GM18526 (cell line): ENCODE results near the gene CALML5.

Source experiments
- POLR2A ChIP-seq: IDR thresholded peaks from 3 replicates; pipeline ENCODE4 v1.6.1; 2011; ENCODE audit not compliant: insufficient read length; ENCODE audit errors: extremely low read depth

The CALML5 gene

DNA sequence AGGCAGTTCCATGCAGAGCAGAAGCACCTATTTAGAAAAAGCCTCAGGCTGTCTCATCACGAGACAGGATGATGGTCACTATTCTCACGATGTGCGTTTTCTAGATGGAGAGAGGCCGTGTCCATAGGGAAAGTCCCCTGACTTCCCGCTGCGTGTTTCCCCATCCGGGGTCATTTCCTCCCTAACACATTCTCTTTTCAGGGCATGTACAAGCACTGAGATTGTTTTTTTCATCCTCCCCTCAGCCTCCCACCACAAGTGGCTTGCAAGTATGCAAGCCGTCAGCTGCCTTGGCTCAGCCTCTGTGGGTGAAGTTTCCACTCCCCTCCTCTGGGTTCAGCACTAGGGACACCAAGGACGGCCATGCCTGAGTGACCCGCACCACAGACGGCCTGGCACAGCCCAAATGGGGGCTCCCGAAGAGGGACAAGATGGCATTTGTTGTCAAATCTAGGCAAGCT is 2.7 kb upstream of the CALML5 start:
- TF ChIP-seq POLR2A: no peak

- no peak for TF ChIP-seq POLR2A
Observed at GRCh38 chr10:5500910-5501309, 1.5 kb upstream of the CALML5 start.

DNA sequence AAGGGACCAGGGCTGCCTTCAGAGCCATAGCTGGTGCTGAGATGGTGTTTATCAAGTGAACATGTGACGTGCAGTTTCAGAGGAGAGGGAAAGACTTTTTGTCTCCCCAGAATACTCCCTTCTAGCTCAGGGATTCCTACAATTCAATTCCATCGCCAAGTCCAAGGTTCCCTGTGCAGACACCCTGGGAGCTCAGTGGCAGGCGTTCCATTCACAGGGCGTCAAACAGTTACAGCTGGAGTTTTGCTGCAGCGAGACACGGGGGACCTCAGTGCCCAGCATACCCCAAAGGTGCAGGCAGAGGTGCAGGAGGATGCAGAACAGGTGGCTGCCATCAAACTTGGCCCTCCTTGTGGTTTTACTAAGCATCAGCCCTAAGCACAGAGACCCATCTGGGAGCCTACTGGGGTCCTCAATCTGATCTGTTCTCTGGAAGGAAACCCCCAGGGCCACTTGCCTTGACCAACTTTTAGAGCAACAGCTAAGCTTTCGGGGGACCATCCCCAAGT is 846 bp upstream of the CALML5 start:
- TF ChIP-seq POLR2A: no peak

GRCh38 chr10:5498791-5499492 is 428 bp downstream of the CALML5 start:
- no peak for TF ChIP-seq POLR2A

DNA sequence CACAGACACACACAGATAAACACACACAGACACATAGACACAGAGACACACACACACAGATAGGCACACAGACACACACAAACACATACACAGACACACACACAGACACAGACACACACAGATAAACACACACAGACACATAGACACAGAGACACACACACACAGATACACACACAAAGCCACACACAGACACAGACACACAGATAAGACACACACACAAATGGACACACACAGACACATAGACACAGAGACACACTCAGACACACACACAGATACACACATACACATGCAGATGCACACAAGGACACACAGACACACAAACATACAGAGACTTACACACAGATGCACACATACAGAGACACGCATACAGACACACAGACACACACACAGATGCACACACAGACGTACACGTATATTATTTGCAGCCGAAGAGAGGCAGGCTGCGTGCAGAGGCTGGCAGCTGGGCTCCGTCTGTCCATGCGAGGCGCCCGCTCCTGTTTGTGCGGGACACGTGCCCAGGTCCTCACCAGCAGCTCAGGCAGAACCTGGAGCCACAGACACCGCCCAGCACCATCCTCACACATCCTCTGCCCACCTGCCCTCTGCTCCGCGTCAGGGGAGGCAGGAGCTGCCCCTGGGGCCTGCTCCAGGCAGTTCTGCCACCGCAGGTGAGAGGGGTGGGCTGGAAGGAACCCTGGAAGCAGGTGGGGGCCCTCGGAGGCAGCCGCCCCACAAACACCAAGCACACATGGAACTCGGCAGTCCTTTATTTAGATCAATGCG is 1.2 kb downstream of the CALML5 start:
- no peak for TF ChIP-seq POLR2A

DNA sequence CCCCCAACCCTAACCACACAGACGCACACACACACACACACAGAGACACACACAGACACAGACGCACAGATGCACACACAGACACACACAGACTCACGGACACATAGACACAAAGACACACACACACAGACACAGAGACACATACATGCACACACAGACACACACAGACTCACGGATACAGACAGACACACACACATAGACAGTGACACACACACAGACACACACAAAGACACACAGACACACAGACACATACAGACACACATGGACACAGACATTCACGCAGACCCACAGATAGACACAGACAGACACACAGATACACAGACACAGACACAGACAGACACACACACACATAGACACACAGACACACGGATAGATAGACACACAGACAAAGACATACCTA is 2.1 kb downstream of the CALML5 start:
- no peak for TF ChIP-seq POLR2A

DNA sequence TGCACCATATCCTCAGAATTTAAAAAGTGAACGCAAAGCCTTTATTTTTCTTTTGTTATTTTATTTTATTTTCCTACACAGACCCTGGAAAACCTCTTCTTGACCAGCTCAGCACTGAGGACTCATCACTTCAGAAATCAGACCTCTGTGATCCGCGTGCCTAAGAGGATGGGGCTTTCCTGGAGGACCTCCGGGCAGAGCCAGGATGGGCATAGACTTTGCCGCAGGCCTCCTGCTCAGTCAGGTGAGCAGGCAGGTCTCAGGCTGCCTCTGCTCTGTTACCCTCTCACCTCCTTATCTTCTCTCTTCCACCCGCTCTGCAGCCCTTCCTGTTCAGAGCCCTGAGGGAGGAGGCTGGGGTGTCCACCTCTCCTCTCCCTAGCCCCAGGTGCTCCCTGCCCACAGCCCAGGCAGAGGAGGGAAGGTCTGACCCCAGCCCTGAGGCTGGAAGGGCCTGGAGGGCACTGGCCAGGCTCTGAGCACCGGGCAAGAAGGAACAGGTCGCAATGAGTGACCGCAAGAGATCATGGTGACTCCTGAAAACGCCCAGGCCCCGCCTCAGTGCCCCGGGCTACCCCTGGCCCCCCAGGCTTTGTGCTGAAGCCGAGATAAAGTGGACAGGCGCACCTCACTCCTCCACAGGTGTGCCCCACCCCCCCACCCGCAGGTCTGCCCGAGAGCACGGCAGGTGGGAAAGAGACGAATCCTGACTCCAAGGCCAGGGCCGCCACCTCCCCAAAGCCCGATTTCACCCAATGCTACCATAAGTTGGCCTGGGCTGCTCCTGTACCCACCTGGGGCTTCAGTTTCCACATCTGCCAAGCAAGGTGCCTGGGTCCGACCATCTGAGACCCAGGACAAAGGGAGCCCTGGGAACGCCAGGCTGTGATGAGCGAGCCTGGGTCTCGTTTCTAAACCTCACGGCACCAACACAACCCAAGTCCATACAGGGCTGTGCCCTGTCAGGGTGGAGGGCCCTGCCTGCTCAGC is 2.8 kb downstream of the CALML5 start:
- TF ChIP-seq POLR2A: no peak

GRCh38 chr10:5494611-5495010 is 4.8 kb downstream of the CALML5 start:
- no peak for TF ChIP-seq POLR2A

GRCh38 chr10:5493691-5494090 is 5.7 kb downstream of the CALML5 start:
- TF ChIP-seq POLR2A: no peak

GRCh38 chr10:5492929-5493576 is 6.3 kb downstream of the CALML5 start:
- TF ChIP-seq POLR2A: no peak

DNA sequence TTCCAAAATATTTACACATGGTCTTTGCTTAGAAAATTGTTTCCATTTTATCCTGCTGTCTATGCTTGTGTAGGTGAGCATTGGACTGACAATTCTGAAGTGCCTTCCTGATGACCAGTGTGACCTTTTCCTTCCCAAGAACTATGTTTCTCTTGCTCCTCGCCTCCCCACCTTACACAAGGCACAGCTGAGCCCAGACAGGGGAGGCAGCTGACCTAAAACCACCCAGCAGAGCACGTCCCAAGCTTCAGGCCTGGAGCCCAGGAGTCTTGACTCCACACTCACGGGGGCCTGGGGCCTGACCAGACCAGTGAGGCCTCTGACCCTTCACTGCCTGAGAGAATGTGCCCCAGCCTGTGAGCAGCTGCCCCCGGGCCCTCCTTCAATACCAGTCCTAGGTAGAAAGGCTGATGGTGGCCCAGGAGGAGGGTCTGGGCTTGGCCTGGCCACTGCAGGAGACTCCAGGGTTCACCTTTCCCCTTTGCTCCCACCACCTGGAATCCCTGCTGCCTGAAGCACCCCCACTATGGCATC is 7.0 kb downstream of the CALML5 start:
- no peak for TF ChIP-seq POLR2A

- TF ChIP-seq POLR2A: no peak
Observed at GRCh38 chr10:5491477-5491876, 7.9 kb downstream of the CALML5 start.

DNA sequence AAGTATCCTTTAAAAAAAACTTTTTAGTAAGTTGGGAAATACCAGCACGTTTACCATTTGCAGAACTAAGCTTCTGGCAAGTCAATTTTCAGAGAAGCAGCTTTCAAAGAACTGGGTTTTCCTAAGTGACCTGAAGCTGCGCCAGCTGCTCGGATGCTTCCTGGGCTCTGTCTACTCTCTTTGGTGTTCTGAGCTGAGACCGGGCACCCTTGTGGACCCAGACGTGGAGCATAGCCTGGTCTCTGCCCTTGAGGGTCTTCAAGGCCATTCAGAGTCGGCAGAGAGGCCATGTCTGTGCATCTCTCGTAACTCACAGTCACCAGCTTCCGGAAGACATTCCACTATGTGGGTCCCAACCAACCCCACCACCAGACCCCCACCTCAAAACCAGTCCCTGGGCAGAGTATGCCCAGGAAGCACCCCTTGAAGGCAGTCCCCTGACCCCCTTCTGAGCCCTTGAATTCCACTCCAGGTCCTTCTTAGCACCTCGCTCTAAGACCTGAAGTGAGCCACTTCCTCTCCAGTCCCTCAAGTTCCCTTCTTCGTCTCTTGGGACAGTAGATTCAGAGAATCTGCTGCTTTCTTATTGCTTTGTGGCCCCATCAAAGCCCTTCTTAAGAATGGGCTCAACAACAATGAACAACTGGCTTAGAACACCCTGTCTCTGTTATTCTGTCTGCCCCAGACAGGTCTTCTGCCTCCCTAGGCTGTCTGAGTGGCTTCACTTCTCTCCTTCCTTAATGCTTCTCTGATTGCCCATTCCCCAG is 8.5 kb downstream of the CALML5 start:
- TF ChIP-seq POLR2A: no peak

GRCh38 chr10:5490032-5490431 is 9.3 kb downstream of the CALML5 start:
- no peak for TF ChIP-seq POLR2A
